Activated T-helper 17 cell treated with anti-CD3 and anti-CD28 coated beads, Interleukin-2, amount 50 U/mL, for 72 hours (primary cell): ENCODE results near the gene OLIG2. TPM values are rescaled to one million over a fixed set of nuclear protein-coding genes. Genes with fewer than 3 reads are reported as not detected.
A peak's percentile ranks its signal among the peaks of the same experiment; 100 is the strongest.

ENCODE experiments used
- ATAC-seq: fragments of 150-1000 bp; cut with Tn5 transposase; replicated peaks from 2 replicates; pipeline ENCODE4 v1.10.0; 2021; ENCODE audit warnings: mild to moderate bottlenecking, moderate library complexity
- H3K27ac Mint-ChIP-seq: one replicate; pipeline ENCODE4 v1.8.0; 2022; ENCODE audit warnings: mixed read lengths
- H3K27me3 Mint-ChIP-seq: one replicate; pipeline ENCODE4 v1.8.0; 2022; ENCODE audit warnings: mixed read lengths
- H3K36me3 Mint-ChIP-seq: one replicate; pipeline ENCODE4 v1.8.0; 2022; ENCODE audit warnings: low read depth, mild to moderate bottlenecking, mixed read lengths
- H3K4me1 Mint-ChIP-seq: one replicate; pipeline ENCODE4 v1.8.0; 2022; ENCODE audit warnings: mixed read lengths
- H3K4me3 Mint-ChIP-seq: one replicate; pipeline ENCODE4 v1.8.0; 2022; ENCODE audit warnings: mild to moderate bottlenecking, mixed read lengths
- H3K9me3 Mint-ChIP-seq: one replicate; pipeline ENCODE4 v1.8.0; 2022; ENCODE audit warnings: mixed read lengths
- total RNA-seq, 2 donors: library from RNA; stranded (reverse); gene quantifications; one replicate each; pipeline ENCODE4 v1.2.3, GENCODE V29; 2022

Gene OLIG2
- total RNA-seq, 2 donors from 2014 or later: not detected

DNA sequence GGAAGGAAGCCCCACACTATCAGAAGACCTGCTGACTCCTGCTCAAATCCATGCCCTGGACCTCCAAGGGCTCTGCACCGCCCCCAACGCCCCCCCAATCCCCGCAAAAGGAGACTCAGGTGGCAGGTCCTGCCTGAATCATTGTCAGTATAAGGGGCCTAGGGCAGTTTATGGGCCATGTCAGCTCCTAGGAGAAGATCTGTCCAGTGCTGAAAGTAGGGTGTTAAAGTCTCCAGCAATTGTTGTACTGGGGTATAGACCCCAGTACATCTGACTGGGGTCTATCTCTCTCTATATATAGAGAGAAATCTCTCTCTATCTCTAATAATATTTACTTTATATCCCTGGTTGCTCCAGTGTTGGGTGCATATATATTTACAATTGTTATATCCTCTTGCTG, 12.1 kb upstream of the OLIG2 start:
- H3K4me1 Mint-ChIP-seq: no peaks in the 10 kb centered on the region
- no peak overlapping the region for H3K4me3 Mint-ChIP-seq
- H3K27ac Mint-ChIP-seq: no peak overlapping the region
- peaks cover 67% of the 10 kb centered on the region for H3K27me3 Mint-ChIP-seq
- ATAC-seq: no peak
- H3K9me3 Mint-ChIP-seq: no peaks in the 10 kb centered on the region
- H3K36me3 Mint-ChIP-seq: no peaks in the 10 kb centered on the region

- Mint-ChIP-seq H3K36me3 (no peaks in the 10 kb centered on the region), H3K27me3 (peaks cover 71% of the 10 kb centered on the region), H3K27ac (no peak overlapping the region), H3K9me3 (no peaks in the 10 kb centered on the region), H3K4me3 (no peak overlapping the region), H3K4me1 (peaks cover 6% of the 10 kb centered on the region)
- ATAC-seq: no peak
Observed at GRCh38 chr21:33014331-33014730, 11.4 kb upstream of the OLIG2 start.

DNA sequence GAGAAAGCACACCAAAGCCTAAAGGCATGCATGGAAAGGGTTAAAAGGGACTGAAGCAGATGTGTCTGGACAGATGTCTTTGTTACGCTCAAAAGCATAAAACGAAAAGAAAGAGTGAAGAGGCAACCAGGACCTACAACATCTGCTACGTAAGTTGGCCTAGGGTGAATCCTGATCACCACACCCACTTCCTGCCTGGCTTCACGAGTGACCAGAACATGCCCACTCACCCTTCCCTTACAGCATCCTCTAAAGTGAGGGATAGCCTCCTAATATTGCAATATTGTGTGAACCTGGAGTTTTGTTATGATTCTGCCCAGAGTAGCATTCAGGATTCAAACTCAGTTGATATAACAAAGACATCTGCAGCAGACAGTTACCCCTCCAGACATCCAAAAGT, 10.6 kb upstream of the OLIG2 start:
- peaks cover 75% of the 10 kb centered on the region for H3K27me3 Mint-ChIP-seq
- no peak overlapping the region for H3K27ac Mint-ChIP-seq
- ATAC-seq: no peak
- H3K4me3 Mint-ChIP-seq: no peak overlapping the region
- peaks cover 8% of the 10 kb centered on the region for H3K4me1 Mint-ChIP-seq
- no peaks in the 10 kb centered on the region for H3K9me3 Mint-ChIP-seq
- no peaks in the 10 kb centered on the region for H3K36me3 Mint-ChIP-seq

DNA sequence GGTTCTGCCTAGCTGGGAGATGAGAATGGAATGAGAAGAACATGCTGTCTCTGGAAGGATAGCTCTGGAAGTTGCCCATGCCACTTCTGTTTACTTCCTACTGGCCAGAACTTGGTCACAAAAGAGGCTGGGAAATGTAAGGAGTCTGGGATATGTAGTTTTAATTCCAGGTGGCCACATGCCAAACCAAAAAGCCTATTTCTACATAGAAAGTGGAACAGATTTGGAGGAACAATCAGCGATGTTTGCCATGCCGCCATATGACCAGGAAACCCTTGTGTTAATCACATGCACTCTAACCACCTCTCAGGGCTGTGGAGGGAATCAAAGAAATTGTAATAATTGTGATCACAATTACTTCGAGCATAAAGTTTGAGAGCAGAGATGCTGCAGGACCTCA, 10.0 kb upstream of the OLIG2 start:
- Mint-ChIP-seq H3K27ac (no peak overlapping the region), H3K36me3 (no peaks in the 10 kb centered on the region), H3K9me3 (no peaks in the 10 kb centered on the region), H3K4me3 (no peak overlapping the region), H3K27me3 (peaks cover 76% of the 10 kb centered on the region), H3K4me1 (peaks cover 8% of the 10 kb centered on the region)
- no peak for ATAC-seq

DNA sequence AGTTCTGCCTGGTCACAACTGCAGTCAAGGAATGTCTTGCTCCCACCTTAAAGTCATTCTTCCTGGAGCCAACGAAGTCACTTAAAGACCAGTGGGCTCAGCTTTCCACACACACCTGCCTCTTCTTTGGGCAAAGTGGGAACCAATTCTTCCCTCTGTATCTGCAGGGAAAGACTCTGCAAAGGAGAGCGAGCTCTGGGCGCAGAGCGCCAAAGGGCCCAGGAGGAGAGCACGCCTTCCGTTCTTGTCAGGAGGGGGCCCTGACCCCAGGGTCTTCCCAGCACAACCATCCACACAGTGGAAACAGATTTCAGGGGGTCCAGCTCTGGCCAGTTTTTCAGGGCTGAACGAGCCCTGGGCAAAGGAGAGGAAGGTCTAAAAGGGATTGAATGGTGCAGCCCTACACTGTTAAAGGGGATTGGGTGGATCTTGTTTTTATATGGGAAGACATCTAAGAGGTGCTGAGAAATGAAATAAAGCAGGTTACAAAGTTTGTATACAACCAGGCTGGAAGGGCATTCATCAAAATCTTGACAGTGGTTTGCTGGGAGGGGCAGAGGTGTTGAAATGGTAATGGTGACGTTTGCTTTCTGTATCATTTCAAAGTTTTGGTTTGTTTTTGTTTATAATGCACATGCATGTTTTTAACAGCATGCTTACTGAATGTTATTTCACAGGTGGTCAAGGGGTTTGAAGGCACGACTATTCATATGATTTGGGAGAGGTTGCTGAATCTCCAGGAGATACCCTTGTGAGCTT, 6.8 kb upstream of the OLIG2 start:
- Mint-ChIP-seq H3K9me3 (no peaks in the 10 kb centered on the region), H3K4me3 (peak overlapping the region; percentile 51), H3K27me3 (peaks cover 77% of the 10 kb centered on the region), H3K4me1 (peaks cover 9% of the 10 kb centered on the region), H3K27ac (no peak overlapping the region), H3K36me3 (peaks cover 5% of the 10 kb centered on the region)
- ATAC-seq: no peak

DNA sequence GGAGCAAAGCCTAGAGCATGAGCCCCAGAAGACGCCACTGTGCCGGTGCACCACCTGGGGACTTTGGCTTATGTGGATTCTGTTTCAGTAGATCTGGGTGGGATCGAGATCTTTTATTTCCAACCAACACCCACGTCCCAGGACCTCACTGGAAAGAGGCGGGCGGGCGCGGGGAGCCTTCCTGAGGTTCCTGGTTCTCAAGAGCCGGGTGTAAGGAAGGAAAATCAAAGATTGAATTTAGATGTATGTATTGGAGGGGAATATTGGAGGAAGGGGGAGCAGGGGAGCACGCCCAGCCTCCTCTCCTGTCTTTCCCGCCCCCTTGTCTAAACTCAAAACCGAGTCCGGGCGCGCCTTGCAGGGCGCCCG, 6.2 kb upstream of the OLIG2 start:
- Mint-ChIP-seq H3K27me3 (peaks cover 77% of the 10 kb centered on the region), H3K27ac (no peak overlapping the region), H3K36me3 (peaks cover 9% of the 10 kb centered on the region), H3K9me3 (no peaks in the 10 kb centered on the region), H3K4me1 (peaks cover 15% of the 10 kb centered on the region), H3K4me3 (peak overlapping the region; percentile 51)
- no peak for ATAC-seq

- no peak for ATAC-seq
- Mint-ChIP-seq H3K4me3 (peak overlapping the region; percentile 51), H3K36me3 (peaks cover 9% of the 10 kb centered on the region), H3K9me3 (no peaks in the 10 kb centered on the region), H3K27me3 (peaks cover 75% of the 10 kb centered on the region), H3K27ac (no peak overlapping the region), H3K4me1 (peaks cover 15% of the 10 kb centered on the region)
Observed at GRCh38 chr21:33019885-33020557, 5.7 kb upstream of the OLIG2 start.

DNA sequence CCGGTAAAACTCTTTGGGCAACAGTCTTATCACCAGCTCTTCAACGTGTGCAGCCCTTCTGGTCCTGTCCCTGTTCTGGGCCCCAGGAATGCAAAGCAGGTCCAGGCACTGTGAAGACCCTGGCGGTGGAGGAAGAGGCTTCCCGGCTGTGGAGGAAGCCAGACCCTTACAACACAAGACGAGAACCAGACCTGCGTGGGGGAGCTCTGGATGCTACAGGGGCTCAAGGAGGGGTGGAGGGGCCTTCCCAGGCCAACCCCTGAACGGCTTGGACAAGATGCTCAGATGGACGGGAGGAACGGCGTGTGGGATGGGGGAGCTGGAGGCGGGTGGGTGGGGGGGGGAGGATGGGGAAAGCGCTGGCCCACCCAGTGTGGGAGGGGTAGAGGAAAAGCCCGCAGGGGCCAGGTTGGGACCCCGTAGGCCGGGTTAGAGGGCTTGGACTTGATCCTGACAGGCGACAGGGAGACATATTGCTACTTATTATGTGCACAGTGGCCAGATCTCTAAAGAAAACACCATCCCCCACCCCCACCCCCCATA, 5.1 kb upstream of the OLIG2 start:
- ATAC-seq: no peak
- Mint-ChIP-seq H3K4me3 (peak overlapping the region; percentile 46), H3K9me3 (no peaks in the 10 kb centered on the region), H3K27ac (no peak overlapping the region), H3K4me1 (peaks cover 15% of the 10 kb centered on the region), H3K27me3 (peaks cover 73% of the 10 kb centered on the region), H3K36me3 (peaks cover 9% of the 10 kb centered on the region)

DNA sequence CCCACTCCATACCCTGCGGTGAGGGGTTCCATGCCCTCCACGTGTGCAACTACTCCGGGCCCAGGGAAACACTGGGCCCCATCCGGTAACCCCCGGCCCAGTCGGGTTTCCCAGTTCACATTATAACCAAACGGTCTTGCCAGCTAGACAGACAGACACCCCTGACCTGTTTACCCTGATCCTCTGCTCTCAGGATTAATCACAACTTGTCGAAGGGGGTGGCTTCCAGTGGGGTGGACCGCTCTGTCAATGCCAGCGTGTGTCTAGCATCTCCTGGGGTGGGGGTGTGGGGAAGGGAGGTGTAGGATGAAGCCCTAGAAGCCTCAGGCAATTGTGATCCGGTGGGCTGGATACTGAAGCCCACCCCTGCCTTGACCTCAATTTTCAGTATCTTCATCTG, 4.6 kb upstream of the OLIG2 start:
- H3K4me1 Mint-ChIP-seq: peaks cover 15% of the 10 kb centered on the region
- H3K9me3 Mint-ChIP-seq: no peaks in the 10 kb centered on the region
- peaks cover 73% of the 10 kb centered on the region for H3K27me3 Mint-ChIP-seq
- H3K4me3 Mint-ChIP-seq: no peak overlapping the region
- peaks cover 9% of the 10 kb centered on the region for H3K36me3 Mint-ChIP-seq
- no peak overlapping the region for H3K27ac Mint-ChIP-seq
- no peak for ATAC-seq

DNA sequence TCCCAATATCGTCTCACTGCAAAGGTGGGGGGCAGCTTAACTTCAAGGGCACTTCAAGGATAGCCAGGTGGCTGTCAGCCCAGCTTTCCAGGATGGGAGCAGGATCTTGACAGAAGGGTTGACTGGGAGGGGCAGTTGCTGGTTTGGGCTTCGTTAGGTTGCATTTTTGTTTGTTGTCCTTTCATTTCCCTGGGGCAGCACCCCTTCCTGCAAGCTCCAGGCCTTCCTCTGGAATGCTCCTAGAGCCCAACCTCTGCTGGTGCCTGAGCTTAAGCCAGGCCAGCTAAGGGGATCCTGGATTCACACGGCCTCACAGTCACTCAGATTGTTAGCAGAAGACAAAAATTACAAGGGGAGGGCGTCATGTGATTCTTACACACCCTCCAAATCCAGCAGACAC, 4.1 kb upstream of the OLIG2 start:
- Mint-ChIP-seq H3K4me3 (no peak overlapping the region), H3K9me3 (no peaks in the 10 kb centered on the region), H3K27me3 (peaks cover 73% of the 10 kb centered on the region), H3K27ac (no peak overlapping the region), H3K4me1 (peaks cover 15% of the 10 kb centered on the region), H3K36me3 (peaks cover 9% of the 10 kb centered on the region)
- no peak for ATAC-seq

GRCh38 chr21:33022489-33022827, 3.3 kb upstream of the OLIG2 start:
- H3K27me3 Mint-ChIP-seq: peaks cover 70% of the 10 kb centered on the region
- H3K9me3 Mint-ChIP-seq: no peaks in the 10 kb centered on the region
- no peak overlapping the region for H3K27ac Mint-ChIP-seq
- peak overlapping the region; percentile 48 for H3K4me3 Mint-ChIP-seq
- H3K4me1 Mint-ChIP-seq: peaks cover 15% of the 10 kb centered on the region
- H3K36me3 Mint-ChIP-seq: peaks cover 9% of the 10 kb centered on the region
- ATAC-seq: no peak

GRCh38 chr21:33022828-33023573, 2.7 kb upstream of the OLIG2 start:
- no peak for ATAC-seq
- Mint-ChIP-seq H3K27ac (no peak overlapping the region), H3K9me3 (no peaks in the 10 kb centered on the region), H3K27me3 (peaks cover 66% of the 10 kb centered on the region), H3K4me3 (peak overlapping the region; percentile 48), H3K36me3 (peaks cover 9% of the 10 kb centered on the region), H3K4me1 (peaks cover 15% of the 10 kb centered on the region)

DNA sequence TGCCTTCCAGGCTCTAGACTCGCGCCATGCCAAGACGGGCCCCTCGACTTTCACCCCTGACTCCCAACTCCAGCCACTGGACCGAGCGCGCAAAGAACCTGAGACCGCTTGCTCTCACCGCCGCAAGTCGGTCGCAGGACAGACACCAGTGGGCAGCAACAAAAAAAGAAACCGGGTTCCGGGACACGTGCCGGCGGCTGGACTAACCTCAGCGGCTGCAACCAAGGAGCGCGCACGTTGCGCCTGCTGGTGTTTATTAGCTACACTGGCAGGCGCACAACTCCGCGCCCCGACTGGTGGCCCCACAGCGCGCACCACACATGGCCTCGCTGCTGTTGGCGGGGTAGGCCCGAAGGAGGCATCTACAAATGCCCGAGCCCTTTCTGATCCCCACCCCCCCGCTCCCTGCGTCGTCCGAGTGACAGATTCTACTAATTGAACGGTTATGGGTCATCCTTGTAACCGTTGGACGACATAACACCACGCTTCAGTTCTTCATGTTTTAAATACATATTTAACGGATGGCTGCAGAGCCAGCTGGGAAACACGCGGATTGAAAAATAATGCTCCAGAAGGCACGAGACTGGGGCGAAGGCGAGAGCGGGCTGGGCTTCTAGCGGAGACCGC, 2.0 kb upstream of the OLIG2 start:
- H3K36me3 Mint-ChIP-seq: peaks cover 9% of the 10 kb centered on the region
- peaks cover 64% of the 10 kb centered on the region for H3K27me3 Mint-ChIP-seq
- H3K4me1 Mint-ChIP-seq: peaks cover 17% of the 10 kb centered on the region
- no peak for ATAC-seq
- H3K9me3 Mint-ChIP-seq: no peaks in the 10 kb centered on the region
- no peak overlapping the region for H3K27ac Mint-ChIP-seq
- peak overlapping the region; percentile 45 for H3K4me3 Mint-ChIP-seq
